T-helper 1 cell treated with Interleukin-12 subunit alpha and Interleukin-12 subunit beta and Interleukin-4 antibody, amounts not matched to agents 30 μg/mL and 1 μg/mL, for 36 hours (primary cell): ENCODE measurements around the gene POLL.
"Not testable (repeated sequence)": the region's sequence is repeated elsewhere in the genome, so short reads cannot be mapped to it uniquely, and the experiment has no call there.

Experiments used
- H3K27ac Mint-ChIP-seq: one replicate; pipeline ENCODE4 v1.8.0; 2021; ENCODE audit warnings: mild to moderate bottlenecking, mixed read lengths
- H3K27me3 Mint-ChIP-seq: one replicate; pipeline ENCODE4 v1.8.0; 2021; ENCODE audit warnings: low read depth, mixed read lengths
- H3K36me3 Mint-ChIP-seq: one replicate; pipeline ENCODE4 v1.8.0; 2021; ENCODE audit warnings: low read depth, mixed read lengths
- H3K4me1 Mint-ChIP-seq: one replicate; pipeline ENCODE4 v1.8.0; 2021; ENCODE audit warnings: low read depth, mixed read lengths
- H3K4me3 Mint-ChIP-seq: one replicate; pipeline ENCODE4 v1.8.0; 2021; ENCODE audit warnings: mild to moderate bottlenecking, moderate library complexity, mixed read lengths
- H3K9me3 Mint-ChIP-seq: one replicate; pipeline ENCODE4 v1.8.0; 2021; ENCODE audit warnings: mixed read lengths

POLL gene

DNA sequence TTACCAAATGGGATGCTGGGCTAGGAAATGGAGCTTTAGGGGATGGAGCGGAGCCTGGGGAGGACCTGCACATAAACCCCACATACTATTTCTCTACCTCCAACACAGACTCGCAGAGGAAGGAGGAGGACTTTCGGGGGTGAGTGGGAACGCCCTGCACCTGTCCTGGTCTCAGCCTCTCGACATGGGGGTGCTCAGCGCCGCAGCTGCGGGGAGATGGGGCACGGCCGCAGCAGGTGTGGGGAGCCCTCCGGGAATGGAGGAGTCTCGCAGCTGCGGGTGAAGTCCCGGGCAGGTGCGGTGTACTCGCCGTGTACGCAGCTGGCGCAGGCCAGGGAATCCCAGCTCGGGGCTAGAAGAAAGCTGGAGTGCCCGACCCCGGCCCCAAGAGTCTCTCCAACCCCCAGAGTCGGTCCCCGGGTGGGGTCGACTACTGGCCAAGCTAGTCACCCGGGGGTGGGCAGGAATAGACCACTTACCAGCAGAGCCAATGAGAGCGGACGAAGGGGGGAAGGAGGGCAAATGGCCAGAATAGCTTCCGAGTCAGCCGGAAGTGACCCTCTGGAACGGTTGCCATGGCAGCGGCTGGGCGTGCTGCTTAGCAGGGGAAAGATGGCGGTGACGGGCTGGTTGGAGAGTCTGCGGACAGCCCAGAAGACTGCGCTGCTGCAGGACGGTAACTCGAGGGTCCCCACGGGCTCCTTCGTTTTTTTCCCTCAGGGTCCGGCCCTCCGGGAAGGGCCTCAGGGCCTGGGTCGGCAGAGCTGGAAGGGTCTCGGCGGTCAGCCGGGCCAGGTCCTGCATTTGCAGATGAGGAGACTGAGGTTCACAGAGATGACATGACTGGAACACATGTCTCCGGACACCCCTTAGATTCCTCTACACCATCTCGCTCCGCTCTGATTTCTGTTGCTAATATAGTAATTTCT lies at the start of gene POLL, which contains the start of gene DPCD:
TSS of gene POLL (minus strand) at position 533 of the 929 bp plus-strand sequence. CDS start 897 bp downstream, outside the sequence.
TSS of gene DPCD (plus strand) at position 597 of the 929 bp plus-strand sequence. CDS start at position 613, 16 bp downstream.
- Mint-ChIP-seq H3K9me3 (no peaks in the 10 kb centered on the region), H3K27me3 (no peaks in the 10 kb centered on the region), H3K27ac (peak within 1 kb of the TSS; percentile 80)

GRCh38 chr10:101633510-101633909 lies 45.5 kb upstream of the POLL start:
- H3K9me3 Mint-ChIP-seq, H3K4me3 Mint-ChIP-seq, H3K4me1 Mint-ChIP-seq, H3K27me3 Mint-ChIP-seq, H3K27ac Mint-ChIP-seq: not testable (repeated sequence)
- peaks cover 10% of the 10 kb centered on the region for H3K36me3 Mint-ChIP-seq

More for the DNA sequence above, at the start of gene POLL, which contains the start of gene DPCD:
- peaks cover 18% of the 10 kb centered on the region for H3K4me1 Mint-ChIP-seq
- peak within 1 kb of the TSS; percentile 93 for H3K4me3 Mint-ChIP-seq
- H3K36me3 Mint-ChIP-seq: peaks cover 8% of the 10 kb centered on the region

- Mint-ChIP-seq H3K4me1 (peaks cover 2% of the 10 kb centered on the region), H3K4me3 (no peak overlapping the region), H3K27ac (no peak overlapping the region), H3K36me3 (peaks cover 8% of the 10 kb centered on the region), H3K9me3 (no peaks in the 10 kb centered on the region), H3K27me3 (no peaks in the 10 kb centered on the region)
These were observed 43.9 kb upstream of the POLL start for GRCh38 chr10:101631821-101632475.

- H3K4me3 Mint-ChIP-seq: no peak overlapping the region
- no peak overlapping the region for H3K27ac Mint-ChIP-seq
- H3K36me3 Mint-ChIP-seq: peaks cover 6% of the 10 kb centered on the region
- H3K9me3 Mint-ChIP-seq: no peaks in the 10 kb centered on the region
- H3K4me1 Mint-ChIP-seq: peaks cover 2% of the 10 kb centered on the region
- H3K27me3 Mint-ChIP-seq: no peaks in the 10 kb centered on the region
These were observed 42.5 kb upstream of the POLL start for GRCh38 chr10:101630633-101630920.

DNA sequence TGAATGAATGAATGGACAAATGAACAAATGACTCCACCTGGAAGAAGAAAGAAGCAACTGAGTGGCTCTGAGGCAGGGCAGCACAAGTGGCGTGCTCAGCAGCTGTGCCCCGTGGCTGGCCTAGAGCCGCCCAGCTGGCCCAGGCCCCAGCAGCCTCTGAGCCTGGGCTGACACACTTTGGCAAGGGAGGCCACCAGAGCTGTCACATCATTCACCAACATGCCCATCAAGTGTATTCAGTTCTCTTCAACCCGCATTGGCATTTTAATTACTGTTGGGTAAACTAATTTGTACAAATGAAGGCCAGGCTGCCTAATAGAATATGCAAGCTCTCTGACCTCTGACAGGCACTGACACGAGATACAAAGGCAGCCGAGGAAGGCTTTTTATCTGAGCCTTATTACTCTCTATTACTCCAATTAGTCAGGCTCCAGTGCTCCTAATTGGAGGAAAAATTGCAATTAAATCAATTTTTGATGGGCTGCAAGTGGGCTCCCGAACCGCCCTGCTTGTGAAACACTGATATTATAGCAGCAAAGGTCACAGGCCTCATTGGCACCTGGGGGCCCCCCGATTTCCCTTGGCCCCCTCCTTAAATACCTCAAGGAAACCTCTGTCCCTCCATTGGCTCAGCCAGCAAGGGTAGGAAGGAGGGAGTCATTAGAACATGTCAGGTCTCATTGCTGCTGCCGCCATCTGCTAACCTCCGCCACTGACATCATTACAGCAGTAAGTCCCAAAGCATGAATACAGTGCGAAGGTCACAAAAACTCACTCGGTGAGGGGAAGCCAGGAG lies 42.0 kb upstream of the POLL start:
- H3K4me3 Mint-ChIP-seq: no peak overlapping the region
- H3K27me3 Mint-ChIP-seq: no peaks in the 10 kb centered on the region
- H3K9me3 Mint-ChIP-seq: no peaks in the 10 kb centered on the region
- H3K4me1 Mint-ChIP-seq: peaks cover 2% of the 10 kb centered on the region
- no peak overlapping the region for H3K27ac Mint-ChIP-seq
- H3K36me3 Mint-ChIP-seq: peaks cover 6% of the 10 kb centered on the region

DNA sequence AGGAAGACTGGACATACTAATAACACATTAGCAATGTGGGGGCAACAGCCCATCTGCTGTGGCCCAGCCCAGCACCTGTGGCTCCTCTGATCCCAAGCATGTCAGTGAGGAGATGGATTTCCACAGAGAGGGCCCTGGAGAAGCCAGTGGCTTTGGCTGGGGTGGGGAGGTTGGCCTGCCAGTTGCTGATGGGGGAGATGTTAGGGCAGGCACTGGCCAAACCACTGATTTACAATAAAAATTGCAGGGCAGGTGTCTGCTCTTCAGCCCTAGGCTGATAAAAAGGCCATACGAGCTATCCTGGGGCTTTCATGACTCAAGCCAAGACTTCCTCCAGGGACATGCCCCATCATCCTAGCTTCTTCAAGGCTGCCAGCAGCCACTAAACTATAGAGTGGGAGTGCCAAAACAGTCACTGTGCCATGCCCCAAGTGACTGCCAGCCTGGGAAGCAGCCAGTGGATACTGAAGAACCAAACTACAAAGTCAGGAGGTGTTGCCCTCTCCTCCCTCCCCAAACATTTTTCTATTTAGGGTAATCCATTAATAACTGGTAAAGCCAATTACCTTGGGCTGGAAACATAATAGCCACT lies 37.9 kb upstream of the POLL start:
- Mint-ChIP-seq H3K4me3 (no peak overlapping the region), H3K27me3 (no peaks in the 10 kb centered on the region), H3K27ac (no peak overlapping the region), H3K9me3 (no peaks in the 10 kb centered on the region), H3K4me1 (peaks cover 2% of the 10 kb centered on the region), H3K36me3 (peaks cover 19% of the 10 kb centered on the region)

DNA sequence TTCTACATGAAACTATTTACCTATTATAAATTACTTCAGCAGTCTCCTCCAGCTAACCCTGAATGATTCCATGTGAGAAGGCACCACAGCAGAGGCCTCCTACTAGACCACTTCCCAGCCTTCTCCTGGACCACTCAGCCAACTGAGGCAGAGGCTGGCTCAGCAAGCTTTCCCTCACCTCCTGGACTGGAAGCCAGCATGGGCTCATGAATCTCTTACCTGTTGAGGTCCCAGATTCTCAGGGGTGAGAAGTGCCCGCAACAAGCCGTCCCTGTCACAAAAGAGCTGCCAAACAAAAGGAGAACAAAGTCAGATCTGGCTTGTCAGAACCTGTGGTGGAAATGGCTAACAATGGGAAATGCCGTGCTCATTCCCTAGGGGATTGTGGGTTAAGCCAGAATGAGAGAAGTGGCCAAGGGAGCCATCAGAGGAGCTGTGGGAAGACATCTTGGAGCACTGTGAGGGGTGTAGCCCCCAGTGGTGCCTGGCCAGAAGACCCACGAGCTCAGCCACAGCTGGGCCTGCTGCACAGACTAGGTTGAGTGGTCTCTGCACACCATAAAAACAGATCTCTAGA lies 36.6 kb upstream of the POLL start:
- H3K36me3 Mint-ChIP-seq: peaks cover 19% of the 10 kb centered on the region
- no peaks in the 10 kb centered on the region for H3K27me3 Mint-ChIP-seq
- no peak overlapping the region for H3K27ac Mint-ChIP-seq
- H3K9me3 Mint-ChIP-seq: no peaks in the 10 kb centered on the region
- no peak overlapping the region for H3K4me3 Mint-ChIP-seq
- H3K4me1 Mint-ChIP-seq: peaks cover 2% of the 10 kb centered on the region

- Mint-ChIP-seq H3K4me3 (no peak overlapping the region), H3K36me3 (peaks cover 19% of the 10 kb centered on the region), H3K4me1 (peaks cover 2% of the 10 kb centered on the region), H3K9me3 (no peaks in the 10 kb centered on the region), H3K27me3 (no peaks in the 10 kb centered on the region), H3K27ac (no peak overlapping the region)
These were observed 35.5 kb upstream of the POLL start for GRCh38 chr10:101623528-101623927.

DNA sequence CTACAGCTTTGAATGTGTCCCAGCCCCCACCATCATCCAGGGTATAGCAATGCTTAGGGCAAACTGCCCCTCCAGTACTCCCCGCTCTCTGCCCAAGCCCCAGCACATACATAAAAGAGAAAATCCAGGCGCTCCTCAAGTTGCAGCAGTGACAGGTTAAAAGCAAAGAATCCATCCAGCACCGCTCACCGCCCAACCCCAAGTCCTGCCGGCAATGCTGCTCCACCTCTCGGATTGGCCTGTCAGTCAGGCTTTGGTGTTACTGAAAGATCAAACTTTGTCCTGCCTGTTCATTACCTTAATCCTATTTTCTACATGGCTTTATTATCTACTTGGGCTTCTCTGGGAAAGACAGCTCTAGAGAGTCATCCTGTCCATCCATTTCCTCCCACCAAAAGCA lies 31.9 kb upstream of the POLL start:
- no peak overlapping the region for H3K4me3 Mint-ChIP-seq
- peaks cover 20% of the 10 kb centered on the region for H3K36me3 Mint-ChIP-seq
- H3K27ac Mint-ChIP-seq: no peak overlapping the region
- H3K9me3 Mint-ChIP-seq: no peaks in the 10 kb centered on the region
- no peaks in the 10 kb centered on the region for H3K4me1 Mint-ChIP-seq
- no peaks in the 10 kb centered on the region for H3K27me3 Mint-ChIP-seq

DNA sequence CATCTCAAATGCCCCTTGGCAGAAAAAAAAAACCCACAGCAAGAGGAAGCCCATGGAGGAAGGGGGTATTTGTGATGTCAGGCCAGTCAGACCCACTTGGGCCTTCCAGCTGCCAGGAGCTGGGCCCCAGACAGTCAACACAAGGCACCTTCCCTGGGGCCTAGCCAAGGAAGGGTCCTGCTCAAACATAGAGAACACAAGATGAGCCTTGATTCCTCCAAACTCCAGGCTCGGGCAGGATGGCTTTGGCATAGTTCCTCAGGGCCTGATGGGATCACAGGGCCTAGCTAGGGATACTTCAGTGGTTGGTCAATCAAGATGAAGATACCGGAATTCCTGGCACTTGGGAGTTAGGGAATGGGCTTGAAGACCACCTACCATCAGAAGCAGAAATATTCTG lies 30.8 kb upstream of the POLL start:
- H3K4me1 Mint-ChIP-seq: no peaks in the 10 kb centered on the region
- no peak overlapping the region for H3K4me3 Mint-ChIP-seq
- H3K27me3 Mint-ChIP-seq: no peaks in the 10 kb centered on the region
- no peaks in the 10 kb centered on the region for H3K9me3 Mint-ChIP-seq
- H3K36me3 Mint-ChIP-seq: peaks cover 20% of the 10 kb centered on the region
- no peak overlapping the region for H3K27ac Mint-ChIP-seq

- Mint-ChIP-seq H3K36me3 (peaks cover 16% of the 10 kb centered on the region), H3K4me3 (no peak overlapping the region), H3K27me3 (no peaks in the 10 kb centered on the region), H3K9me3 (no peaks in the 10 kb centered on the region), H3K4me1 (no peaks in the 10 kb centered on the region), H3K27ac (peak overlapping the region; percentile 29)
These were observed 29.9 kb upstream of the POLL start for GRCh38 chr10:101617824-101618568.

DNA sequence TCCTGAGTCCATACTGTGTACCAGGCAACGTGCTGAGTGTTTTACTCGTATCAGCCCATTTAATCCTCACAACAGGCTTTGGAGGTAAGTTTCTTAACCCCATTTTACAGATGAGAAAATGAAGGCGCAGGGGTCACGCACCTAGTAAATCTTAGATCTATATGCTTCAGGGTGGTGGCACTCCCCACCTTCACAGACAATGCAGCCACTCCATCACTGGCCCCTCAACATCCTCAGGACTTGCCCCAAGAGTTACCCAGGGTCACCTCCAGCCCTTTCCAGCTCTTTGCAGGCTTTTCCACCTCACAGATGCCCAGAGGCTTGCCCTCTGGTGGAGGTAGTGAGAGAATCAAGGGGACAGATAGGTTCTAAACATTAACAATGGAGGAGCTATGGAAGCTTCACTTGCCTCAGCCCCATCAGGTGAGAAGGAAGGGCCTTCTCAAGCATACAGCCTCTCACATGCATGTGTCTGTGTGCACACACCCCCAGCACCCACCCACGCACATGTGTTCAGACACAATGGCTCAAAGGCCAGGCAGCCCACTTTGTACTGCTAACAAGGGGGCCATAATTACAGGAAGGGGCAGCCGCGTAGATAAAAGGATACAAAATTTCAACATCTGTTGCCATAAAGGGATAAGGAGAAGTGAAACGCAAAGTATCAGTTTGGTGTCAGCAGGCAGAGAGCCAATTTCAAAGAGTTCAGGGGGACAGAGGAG lies 29.2 kb upstream of the POLL start:
- no peaks in the 10 kb centered on the region for H3K27me3 Mint-ChIP-seq
- H3K4me1 Mint-ChIP-seq: no peaks in the 10 kb centered on the region
- H3K4me3 Mint-ChIP-seq: no peak overlapping the region
- peaks cover 13% of the 10 kb centered on the region for H3K36me3 Mint-ChIP-seq
- no peak overlapping the region for H3K27ac Mint-ChIP-seq
- H3K9me3 Mint-ChIP-seq: no peaks in the 10 kb centered on the region
